Caco-2 (cell line): Measurements from ENCODE around the gene OTULIN. TPM values are rescaled to one million over a fixed set of nuclear protein-coding genes. Genes with fewer than 3 reads are reported as not detected.

Experiments used
- BruUV-seq: library from RNA; stranded (reverse); fragments of 400-500 nt; replicated peaks from 2 replicates; lab custom pipeline; 2021; lab: Mats Ljungman, UMichigan
- CTCF ChIA-PET: fragments of 300-600 bp; sonication (Branson Sonifier 250); formaldehyde crosslinking; loops from one replicate; lab custom pipeline; 2022; ENCODE audit warnings: antibody characterized with exemption; lab: Charles Lee
- POLR2A ChIA-PET: fragments of 300-600 bp; sonication (Branson Sonifier 250); formaldehyde crosslinking; loops from one replicate; lab custom pipeline; 2022; ENCODE audit warnings: antibody characterized with exemption; lab: Charles Lee
- DNase-seq, 2 experiments: peaks; one replicate each; pipeline versions ENCODE4 v3.0.0 to v3.0.0-alpha.2; 2020 to 2022
- H3K27me3 ChIP-seq: replicated peaks from 2 replicates; pipeline ENCODE4 v1.6.0; 2011; ENCODE audit warnings: low read length; ENCODE audit not compliant: control insufficient read depth, insufficient read depth
- H3K36me3 ChIP-seq: 2 replicates; pipeline ENCODE4 v1.5.1; 2011; ENCODE audit warnings: low read length; ENCODE audit not compliant: control insufficient read depth, insufficient read depth
- H3K4me1 ChIP-seq: fragments of 250-450 bp; sonication (Bioruptor Pico); 2 replicates; pipeline ENCODE4 v1.5.1; 2020; ENCODE audit warnings: mild to moderate bottlenecking
- H3K4me3 ChIP-seq: 2 replicates; pipeline ENCODE4 v1.5.1; 2011; ENCODE audit warnings: low read depth, mild to moderate bottlenecking, control low read depth, low read length
- H3K9me3 ChIP-seq: fragments of 250-450 bp; sonication (Bioruptor Pico); 2 replicates; pipeline ENCODE4 v1.5.1; 2020; ENCODE audit warnings: mild to moderate bottlenecking, moderate library complexity
- H3K27ac Mint-ChIP-seq: one replicate; pipeline ENCODE4 v1.8.0; 2022; ENCODE audit warnings: mixed read lengths; ENCODE audit not compliant: unreplicated experiment
- H3K27me3 Mint-ChIP-seq: one replicate; pipeline ENCODE4 v1.8.0; 2022; ENCODE audit warnings: mixed read lengths; ENCODE audit not compliant: insufficient read depth, unreplicated experiment
- H3K36me3 Mint-ChIP-seq: one replicate; pipeline ENCODE4 v1.8.0; 2022; ENCODE audit warnings: mild to moderate bottlenecking, mixed read lengths; ENCODE audit not compliant: insufficient read depth, unreplicated experiment
- H3K4me1 Mint-ChIP-seq: one replicate; pipeline ENCODE4 v1.8.0; 2022; ENCODE audit warnings: low read depth, mixed read lengths; ENCODE audit not compliant: unreplicated experiment
- H3K4me3 Mint-ChIP-seq: one replicate; pipeline ENCODE4 v1.8.0; 2022; ENCODE audit warnings: mild to moderate bottlenecking, moderate library complexity, mixed read lengths; ENCODE audit not compliant: unreplicated experiment
- H3K9me3 Mint-ChIP-seq: one replicate; pipeline ENCODE4 v1.8.0; 2022; ENCODE audit warnings: mixed read lengths; ENCODE audit not compliant: unreplicated experiment
- CTCF ChIP-seq, 2 experiments: fragments of 200-600 bp in 1 of 2; IDR thresholded peaks; 1 replicate in 1 of 2; 2 replicates in 1 of 2; pipeline versions ENCODE4 v1.5.1 to v1.8.0; 2011 to 2022; ENCODE audit warnings: antibody characterized with exemption in 1 of 2, control low read depth in 1 of 2, inconsistent platforms in 1 of 2, low read depth in 1 of 2, low read length in 1 of 2, mild to moderate bottlenecking in 1 of 2, moderate library complexity in 1 of 2; ENCODE audit not compliant: insufficient read depth in 1 of 2, severe bottlenecking in 1 of 2, unreplicated experiment in 1 of 2
- intact Hi-C: fragments of 100-400 bp; cut with micrococcal nuclease; formaldehyde crosslinking; loops from one replicate; pipeline ENCODE4 v1.10.0; 2022; ENCODE audit not compliant: unreplicated experiment
- total RNA-seq: library from RNA; stranded (reverse); gene quantifications from 2 replicates; pipeline ENCODE4 v1.2.3, GENCODE V29; 2022

Gene OTULIN
- total RNA-seq, 1 experiment from 2014 or later = 42.6 TPM

- Histone ChIP-seq H3K36me3 (no peaks in the 10 kb centered on the region), H3K27me3 (no peaks in the 10 kb centered on the region), H3K4me3 (no peak overlapping the region), H3K4me1 (peaks cover 20% of the 10 kb centered on the region), H3K9me3 (no peaks in the 10 kb centered on the region)
- no peak for TF ChIP-seq CTCF (IDR thresholded peaks at IDR 0.05; ENCODE audit: insufficient read depth in 1 of 2, low read depth in 1 of 2, low read length in 1 of 2, severe bottlenecking in 1 of 2, unreplicated experiment in 1 of 2)
- ChIA-PET POLR2A (no interaction called here), CTCF (interaction anchor here (1.0 kb wide), 1 partner anchor 12 kb away, joined by 3 read pairs; no protein-coding TSS in a partner anchor)
- Mint-ChIP-seq H3K27ac (no peak overlapping the region), H3K36me3 (peaks cover 42% of the 10 kb centered on the region), H3K27me3 (no peaks in the 10 kb centered on the region), H3K9me3 (no peaks in the 10 kb centered on the region), H3K4me1 (peaks cover 35% of the 10 kb centered on the region), H3K4me3 (no peak overlapping the region)
- no TSS peak for BruUV-seq
- intact Hi-C loops = no loop called here
- no peak for DNase-seq
Measured at GRCh38 chr5:14673443-14673842, 8.9 kb downstream of the OTULIN start.

DNA sequence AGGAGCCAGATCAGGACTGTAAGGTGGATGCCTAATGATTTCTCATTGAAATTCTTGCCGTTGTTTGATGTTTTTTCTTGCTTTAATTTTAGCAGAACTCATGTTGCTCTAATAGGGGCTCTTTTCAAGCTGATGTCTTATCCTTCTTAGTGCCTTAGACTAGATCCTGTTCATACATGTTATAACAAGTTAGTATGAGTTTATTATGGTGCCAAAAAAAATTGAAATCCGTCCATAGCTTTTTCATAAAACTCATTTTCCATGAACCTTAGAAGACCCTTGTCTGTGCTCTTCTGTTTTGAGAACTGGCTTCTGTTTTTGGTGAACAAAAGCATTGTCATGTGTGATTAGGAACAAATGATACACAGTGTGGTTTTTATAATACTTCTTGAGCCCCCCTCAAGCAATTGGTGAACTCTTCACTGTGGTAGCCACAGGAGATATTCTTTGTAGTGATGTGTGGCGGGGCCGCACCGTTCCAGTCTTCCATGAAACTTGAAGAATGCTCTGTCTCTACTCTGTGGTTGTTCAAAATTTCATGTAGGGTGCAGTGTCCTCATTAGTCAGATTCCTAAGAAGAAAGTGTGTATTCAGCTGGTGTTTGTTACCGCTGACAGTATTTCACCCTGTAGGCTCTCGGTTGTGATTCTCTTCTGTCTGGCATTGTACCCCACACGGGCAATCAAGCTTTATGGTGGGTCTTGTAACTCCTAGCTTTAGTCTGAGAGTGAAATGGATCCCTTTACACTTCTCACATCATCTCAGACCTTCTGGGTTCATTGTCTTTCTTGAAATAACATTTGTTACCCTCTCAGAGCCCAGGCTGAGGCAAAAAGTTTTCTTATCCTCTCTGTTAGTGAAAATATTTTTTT lies 10.7 kb downstream of the OTULIN start:
- no peak overlapping the region for H3K4me3 ChIP-seq
- H3K27me3 Mint-ChIP-seq = no peaks in the 10 kb centered on the region
- peaks cover 20% of the 10 kb centered on the region for H3K4me1 ChIP-seq
- DNase-seq = no peak
- ChIA-PET CTCF (no interaction called here), POLR2A (no interaction called here)
- no peaks in the 10 kb centered on the region for H3K27me3 ChIP-seq
- peaks cover 46% of the 10 kb centered on the region for H3K36me3 Mint-ChIP-seq
- no peak overlapping the region for H3K4me3 Mint-ChIP-seq
- no peaks in the 10 kb centered on the region for H3K9me3 Mint-ChIP-seq
- no TSS peak for BruUV-seq
- no peak overlapping the region for H3K27ac Mint-ChIP-seq
- no peaks in the 10 kb centered on the region for H3K9me3 ChIP-seq
- no peaks in the 10 kb centered on the region; the same call in 1 of the 2 replicates for H3K36me3 ChIP-seq
- no peak for TF ChIP-seq CTCF (IDR thresholded peaks at IDR 0.05; ENCODE audit: insufficient read depth in 1 of 2, low read depth in 1 of 2, low read length in 1 of 2, severe bottlenecking in 1 of 2, unreplicated experiment in 1 of 2)
- peaks cover 34% of the 10 kb centered on the region for H3K4me1 Mint-ChIP-seq
- intact Hi-C loops = no loop called here

- H3K27ac Mint-ChIP-seq = no peak overlapping the region
- TF ChIP-seq CTCF (IDR thresholded peaks at IDR 0.05; ENCODE audit: insufficient read depth in 1 of 2, low read depth in 1 of 2, low read length in 1 of 2, severe bottlenecking in 1 of 2, unreplicated experiment in 1 of 2) = no peak
- H3K27me3 ChIP-seq = no peaks in the 10 kb centered on the region
- intact Hi-C loops = no loop called here
- H3K4me1 Mint-ChIP-seq = peaks cover 30% of the 10 kb centered on the region
- CTCF ChIA-PET = no interaction called here
- DNase-seq = no peak
- peaks cover 20% of the 10 kb centered on the region for H3K4me1 ChIP-seq
- no peak overlapping the region for H3K4me3 Mint-ChIP-seq
- no TSS peak for BruUV-seq
- H3K36me3 Mint-ChIP-seq = peaks cover 49% of the 10 kb centered on the region
- POLR2A ChIA-PET = interaction anchor here (0.5 kb wide), 1 partner anchor 93 kb away, joined by 3 read pairs; no protein-coding TSS in a partner anchor
- H3K27me3 Mint-ChIP-seq = no peaks in the 10 kb centered on the region
- H3K9me3 ChIP-seq = no peaks in the 10 kb centered on the region
- H3K4me3 ChIP-seq = no peak overlapping the region
- no peaks in the 10 kb centered on the region; the same call in 1 of the 2 replicates for H3K36me3 ChIP-seq
- H3K9me3 Mint-ChIP-seq = no peaks in the 10 kb centered on the region
Measured at GRCh38 chr5:14675865-14676300, 11.4 kb downstream of the OTULIN start.
